ENCODE measurements around the gene ERP44. TPM values are rescaled to one million over a fixed set of nuclear protein-coding genes. Genes with fewer than 3 reads are reported as not detected.
"Not testable (repeated sequence)": the region's sequence is repeated elsewhere in the genome, so short reads cannot be mapped to it uniquely, and the experiment has no call there.

Gene ERP44
- total and polyA plus RNA-seq, 8 donors, result 10.6 to 18.3 (median 14.7) TPM

DNA sequence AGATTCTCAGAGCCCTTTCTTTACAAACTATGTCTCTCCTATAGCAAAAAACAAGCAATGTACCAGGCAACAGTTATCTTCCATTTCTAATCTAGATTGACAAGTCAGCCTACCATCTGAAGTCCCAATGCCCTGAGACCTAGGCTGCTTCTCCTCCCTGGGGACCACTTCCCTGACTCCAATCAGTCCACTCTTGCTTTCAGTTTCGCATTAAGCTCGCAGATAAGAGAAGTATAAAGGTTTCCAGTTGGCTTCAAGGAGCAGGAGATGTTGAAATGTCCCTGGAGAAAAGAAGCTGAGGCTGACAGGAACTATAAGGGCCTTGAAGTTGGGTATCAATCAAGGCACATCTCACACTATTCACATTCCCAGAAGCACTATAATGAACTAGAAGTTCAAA lies 32.3 kb downstream of the ERP44 start:
- no peak for FAIRE-seq
- H3K27ac ChIP-seq, result no peak overlapping the region
- no peak for DNase-seq
- peaks cover 8 to 18% (median 14%) of the 10 kb centered on the region in 3 donors for H3K4me1 ChIP-seq
- no peaks in the 10 kb centered on the region for H3K36me3 ChIP-seq
- H3K4me3 ChIP-seq, result no peak overlapping the region
- 31 to 32% methylated on average over 2 of the region's 2 CpGs for WGBS, 2 donors
- H3K9me3 ChIP-seq, result no peaks in the 10 kb centered on the region
- H3K27me3 ChIP-seq, result no peaks in the 10 kb centered on the region
- ATAC-seq, result peak in 3 of 4 donors; percentile 63 to 70 (median 64)
- intact Hi-C loops (cut with DNase I), result no loop called here
- TF ChIP-seq, protein P1, sequence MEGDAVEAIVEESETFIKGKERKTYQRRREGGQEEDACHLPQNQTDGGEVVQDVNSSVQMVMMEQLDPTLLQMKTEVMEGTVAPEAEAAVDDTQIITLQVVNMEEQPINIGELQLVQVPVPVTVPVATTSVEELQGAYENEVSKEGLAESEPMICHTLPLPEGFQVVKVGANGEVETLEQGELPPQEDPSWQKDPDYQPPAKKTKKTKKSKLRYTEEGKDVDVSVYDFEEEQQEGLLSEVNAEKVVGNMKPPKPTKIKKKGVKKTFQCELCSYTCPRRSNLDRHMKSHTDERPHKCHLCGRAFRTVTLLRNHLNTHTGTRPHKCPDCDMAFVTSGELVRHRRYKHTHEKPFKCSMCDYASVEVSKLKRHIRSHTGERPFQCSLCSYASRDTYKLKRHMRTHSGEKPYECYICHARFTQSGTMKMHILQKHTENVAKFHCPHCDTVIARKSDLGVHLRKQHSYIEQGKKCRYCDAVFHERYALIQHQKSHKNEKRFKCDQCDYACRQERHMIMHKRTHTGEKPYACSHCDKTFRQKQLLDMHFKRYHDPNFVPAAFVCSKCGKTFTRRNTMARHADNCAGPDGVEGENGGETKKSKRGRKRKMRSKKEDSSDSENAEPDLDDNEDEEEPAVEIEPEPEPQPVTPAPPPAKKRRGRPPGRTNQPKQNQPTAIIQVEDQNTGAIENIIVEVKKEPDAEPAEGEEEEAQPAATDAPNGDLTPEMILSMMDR (IDR thresholded peaks at IDR 0.05), result no peak

DNA sequence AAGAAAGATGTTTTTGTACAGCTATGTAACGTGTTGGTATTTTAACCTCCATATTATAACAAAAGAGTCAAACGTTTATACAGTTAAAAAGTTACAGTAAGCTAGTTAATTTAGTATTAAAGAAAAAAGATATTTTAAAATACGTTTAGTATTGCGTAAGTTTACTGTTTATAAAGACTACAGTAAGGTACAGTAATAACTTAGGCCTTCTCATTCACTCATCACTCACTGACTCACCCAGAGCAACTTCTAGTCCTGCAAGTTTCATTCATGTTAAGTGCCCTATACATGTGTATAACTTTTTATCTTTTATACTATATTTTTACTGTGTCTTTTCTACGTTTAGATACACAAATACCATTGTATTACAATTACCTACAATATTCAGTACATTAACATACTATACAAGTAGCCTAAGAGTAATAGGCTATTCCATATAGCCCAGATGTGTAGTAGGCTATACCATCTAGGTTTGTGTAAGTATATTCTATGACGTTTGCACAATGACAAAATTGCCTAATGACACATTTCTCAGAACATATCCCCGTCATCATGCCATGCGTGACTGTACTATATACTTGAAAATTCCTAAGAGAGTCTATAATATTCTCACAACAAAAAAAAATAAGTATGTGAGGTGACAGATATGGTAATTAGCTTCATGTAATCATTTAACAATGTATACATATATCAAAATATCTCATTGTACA lies 33.8 kb downstream of the ERP44 start:
- H3K4me1 ChIP-seq, result peaks cover 14 to 18% (median 14%) of the 10 kb centered on the region in 3 donors
- ATAC-seq (no peak), FAIRE-seq (no peak), DNase-seq (no peak)
- no peak overlapping the region for H3K27ac ChIP-seq
- TF ChIP-seq, protein P1 (IDR thresholded peaks at IDR 0.05), result no peak
- intact Hi-C loops (cut with DNase I), result no loop called here
- WGBS, 2 donors, result 69 to 75% methylated on average over 8 of the region's 8 CpGs
- H3K36me3 ChIP-seq, result no peaks in the 10 kb centered on the region
- H3K9me3 ChIP-seq, result no peaks in the 10 kb centered on the region
- no peaks in the 10 kb centered on the region for H3K27me3 ChIP-seq
- H3K4me3 ChIP-seq, result no peak overlapping the region

DNA sequence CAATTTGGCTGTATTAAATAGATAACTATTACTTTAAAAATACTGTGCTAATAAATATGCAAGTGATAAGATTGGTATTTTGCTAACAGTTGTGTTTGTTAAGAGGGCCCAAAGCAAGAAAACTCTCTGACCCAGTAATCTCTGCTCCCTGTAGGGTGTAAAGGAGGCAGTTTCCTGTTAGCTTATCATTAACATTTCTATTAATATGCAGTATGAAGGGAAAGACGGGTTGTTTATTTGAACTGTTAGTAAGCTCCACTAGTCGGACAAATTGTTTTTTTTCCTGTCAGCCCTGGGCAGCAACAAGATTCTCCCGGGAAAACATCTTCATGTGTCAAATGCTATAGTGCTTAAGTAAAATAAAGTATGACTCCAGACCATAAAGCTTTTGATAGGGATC lies 35.6 kb downstream of the ERP44 start:
- Histone ChIP-seq H3K4me3 (no peak overlapping the region), H3K27ac (no peak overlapping the region), H3K36me3 (peaks cover 0 to 5% (median 0%) of the 10 kb centered on the region in 3 donors), H3K9me3 (no peaks in the 10 kb centered on the region), H3K27me3 (no peaks in the 10 kb centered on the region), H3K4me1 (peaks cover 14 to 18% (median 18%) of the 10 kb centered on the region in 3 donors)
- DNase-seq (no peak), ATAC-seq (peak; percentile 69 to 79 (median 72)), FAIRE-seq (no peak)
- TF ChIP-seq, protein P1 (IDR thresholded peaks at IDR 0.05), result no peak
- intact Hi-C loops (cut with DNase I), result no loop called here
- WGBS, 2 donors, result 11 to 14% methylated on average over 3 of the region's 3 CpGs

DNA sequence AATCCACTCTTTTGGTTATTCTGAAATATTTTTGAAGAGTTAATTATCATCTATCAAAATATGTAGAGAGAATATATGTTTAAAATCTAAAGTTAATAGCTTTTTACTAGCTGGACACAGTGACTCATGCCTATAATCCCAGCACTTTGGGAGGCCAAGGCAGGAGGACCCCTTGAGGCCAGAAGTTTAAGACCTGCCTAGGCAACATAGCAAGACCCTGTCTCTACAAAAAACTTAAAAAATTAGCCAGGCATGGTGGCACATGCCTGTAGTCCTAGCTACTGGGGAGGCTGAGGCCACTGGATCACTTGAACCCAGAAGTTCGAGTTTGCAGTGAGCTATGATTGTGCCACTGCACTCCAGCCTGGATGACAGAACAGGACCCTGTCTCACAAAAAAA lies 36.1 kb downstream of the ERP44 start:
- ATAC-seq; H3K27ac ChIP-seq; H3K9me3 ChIP-seq; H3K4me3 ChIP-seq; intact Hi-C loops (cut with DNase I); FAIRE-seq; H3K36me3 ChIP-seq; DNase-seq; H3K27me3 ChIP-seq: not testable (repeated sequence)
- H3K4me1 ChIP-seq, result peaks cover 14 to 18% (median 18%) of the 10 kb centered on the region in 3 donors
- WGBS, 2 donors, result 54 to 80% methylated on average over 1 of the region's 1 CpG

DNA sequence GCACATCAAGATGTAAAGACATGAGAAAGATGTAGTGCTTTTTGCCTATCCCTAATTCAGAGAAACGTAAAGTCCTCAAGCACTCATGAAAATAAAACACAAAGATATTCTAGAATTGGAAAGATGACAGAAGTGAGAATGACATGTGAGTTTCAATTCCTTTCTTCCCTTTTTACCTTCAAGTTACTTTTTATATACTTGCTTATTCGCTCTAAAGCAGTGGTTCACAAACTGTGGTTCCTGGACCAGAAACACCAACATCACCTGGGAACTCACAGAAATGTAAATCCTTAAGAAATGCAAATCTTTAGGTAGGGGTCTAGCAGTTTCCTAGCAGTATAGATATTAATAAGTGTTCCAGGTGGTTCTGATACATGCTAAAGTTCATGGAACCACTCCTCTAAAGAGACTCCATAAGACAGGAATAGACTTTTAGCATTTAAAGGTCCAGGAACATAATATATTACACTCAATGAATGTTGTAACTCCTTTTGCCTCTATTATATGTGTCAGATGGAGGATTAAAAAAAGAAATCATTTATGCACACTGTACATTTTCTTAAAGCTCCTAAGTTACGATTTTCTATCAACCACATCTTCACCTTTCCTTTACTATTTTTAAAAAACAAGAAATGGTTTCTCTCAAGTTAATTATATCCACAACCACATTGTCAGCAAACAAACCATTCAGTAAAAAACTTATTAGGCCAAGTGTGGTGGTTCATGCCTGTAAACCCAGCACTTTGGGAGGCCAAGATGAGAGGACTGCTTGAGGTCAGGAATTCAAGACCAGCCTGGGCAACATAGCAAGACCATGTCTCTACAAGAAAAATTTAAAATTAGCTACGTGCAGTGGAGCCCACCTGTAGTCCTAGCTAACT lies 39.9 kb downstream of the ERP44 start:
- H3K27ac ChIP-seq, result no peak overlapping the region
- ATAC-seq, result no peak
- no peak for FAIRE-seq
- peaks cover 14 to 17% (median 14%) of the 10 kb centered on the region in 3 donors for H3K4me1 ChIP-seq
- peaks cover 0 to 8% (median 0%) of the 10 kb centered on the region in 3 donors for H3K36me3 ChIP-seq
- no peak for DNase-seq
- WGBS, 2 donors, result 92 to 98% methylated on average over 4 of the region's 4 CpGs
- H3K4me3 ChIP-seq, result no peak overlapping the region
- intact Hi-C loops (cut with DNase I), result no loop called here
- no peaks in the 10 kb centered on the region for H3K9me3 ChIP-seq
- no peaks in the 10 kb centered on the region for H3K27me3 ChIP-seq
- TF ChIP-seq, protein P1 (IDR thresholded peaks at IDR 0.05), result no peak

Data from pancreas (tissue), 10 donors.